ENCODE results near the gene UHRF2.
"Not testable (repeated sequence)": the region's sequence is repeated elsewhere in the genome, so short reads cannot be mapped to it uniquely, and the experiment has no call there.

Gene UHRF2

GRCh38 chr9:6428940-6429889, 16.2 kb downstream of the UHRF2 start:
- DNase-seq (ENCODE audit: low spot score) = no peak

DNA sequence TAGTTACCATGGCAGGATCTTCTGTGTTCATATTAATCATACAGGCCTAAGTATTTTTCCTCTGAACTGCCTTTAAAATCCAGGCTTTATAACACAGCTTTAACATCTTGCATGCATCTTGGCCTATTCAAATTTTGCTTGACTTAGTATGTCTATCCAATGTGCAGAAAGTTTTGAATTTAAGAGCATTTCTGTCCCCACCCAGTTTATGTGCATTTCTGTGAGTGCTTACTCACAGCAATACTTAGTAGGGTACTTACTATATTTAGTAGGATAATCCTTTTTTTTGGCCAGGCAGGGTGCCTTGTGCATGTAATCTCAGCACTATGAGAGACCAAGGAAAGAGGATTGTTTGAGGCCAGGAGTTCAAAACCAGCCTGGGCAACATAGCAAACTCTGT, 18.0 kb downstream of the UHRF2 start:
- DNase-seq (ENCODE audit: low spot score) = no peak

- DNase-seq (ENCODE audit: low spot score) = no peak
Measured at GRCh38 chr9:6433410-6433809, 20.4 kb downstream of the UHRF2 start.

- DNase-seq (ENCODE audit: low spot score) = no peak
Measured at GRCh38 chr9:6439051-6439703, 26.2 kb downstream of the UHRF2 start.

GRCh38 chr9:6440405-6440804, 27.4 kb downstream of the UHRF2 start:
- DNase-seq (ENCODE audit: low spot score) = no peak

DNA sequence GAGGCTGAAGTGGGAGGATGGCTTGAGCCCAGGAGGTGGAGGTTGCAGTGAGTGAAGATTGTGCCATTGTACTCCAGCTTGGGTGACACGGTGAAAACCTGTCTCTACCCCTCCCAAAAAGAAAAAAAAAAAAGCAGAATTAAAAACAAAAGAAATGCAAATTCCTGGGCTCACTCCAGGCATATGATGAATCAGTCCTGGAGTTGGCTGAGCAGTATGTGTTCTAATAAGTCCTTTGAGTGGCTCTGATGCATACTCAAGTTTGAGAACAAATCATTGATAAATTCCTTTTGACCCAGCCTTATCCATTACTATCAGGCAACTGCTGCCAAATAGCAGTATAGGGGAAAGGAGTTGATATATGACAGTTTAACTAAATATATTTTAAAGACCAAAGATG, 28.3 kb downstream of the UHRF2 start:
- DNase-seq (ENCODE audit: low spot score) = no peak

- no peak for DNase-seq (ENCODE audit: low spot score)
Measured at GRCh38 chr9:6443661-6444060, 30.7 kb downstream of the UHRF2 start.

DNA sequence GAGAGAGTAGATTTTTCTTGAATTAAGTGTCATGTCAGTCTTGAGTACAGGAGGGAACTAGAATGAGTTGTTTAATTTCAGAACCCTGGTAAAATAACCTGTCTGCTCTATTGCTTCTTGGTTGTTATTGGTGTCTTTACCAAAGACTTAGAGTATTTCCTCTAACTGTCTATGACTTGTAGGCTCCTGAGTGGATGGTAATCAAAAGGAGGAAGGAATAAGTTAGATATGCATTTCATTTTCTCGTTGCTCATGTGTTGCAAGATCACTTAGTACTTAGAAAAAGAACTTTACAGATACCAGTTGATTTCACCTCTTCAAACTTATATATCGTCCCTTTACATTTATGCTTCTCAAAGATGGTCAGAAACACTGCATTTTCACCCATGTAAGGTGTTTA, 31.1 kb downstream of the UHRF2 start:
- no peak for DNase-seq (ENCODE audit: low spot score)

DNA sequence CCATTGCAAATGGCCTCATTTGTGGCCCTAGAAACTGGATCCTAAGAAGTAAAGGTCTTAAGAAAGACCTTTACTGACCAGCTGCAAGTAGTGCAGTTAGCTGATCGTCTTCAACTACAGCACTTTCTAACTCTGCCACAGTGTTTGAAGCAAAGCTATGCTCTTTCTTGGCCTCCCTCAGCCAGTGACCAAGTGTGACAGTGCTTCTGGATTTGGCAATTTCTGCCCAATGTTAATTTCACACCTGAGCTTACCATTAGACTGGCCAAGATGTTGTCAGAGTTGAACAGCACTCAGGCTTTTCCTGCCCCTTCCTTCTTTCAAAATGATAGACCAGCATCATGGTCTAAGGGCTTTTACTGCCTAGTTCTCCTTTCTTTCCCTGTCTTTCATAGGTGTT, 36.1 kb downstream of the UHRF2 start:
- no peak for DNase-seq (ENCODE audit: low spot score)

DNA sequence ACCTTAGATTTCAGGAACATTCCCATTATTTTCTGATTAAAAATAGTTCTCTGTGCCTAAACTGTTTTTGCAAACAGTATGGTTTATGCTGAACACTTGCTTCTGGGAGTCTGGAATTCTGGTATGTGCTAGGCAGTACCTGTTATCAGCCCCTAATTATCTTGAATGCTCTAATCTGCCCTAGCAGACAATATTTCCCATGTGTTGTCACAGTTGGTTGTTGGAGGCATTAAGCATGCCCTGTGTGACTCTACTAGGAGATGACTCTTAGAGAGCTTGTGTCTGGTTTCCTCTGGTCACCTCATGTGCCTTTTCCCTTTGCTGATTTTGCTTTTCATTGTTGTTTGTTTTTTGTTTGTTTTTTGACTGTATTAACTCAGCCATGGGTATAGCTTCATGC, 36.6 kb downstream of the UHRF2 start:
- DNase-seq (ENCODE audit: low spot score) = no peak

DNA sequence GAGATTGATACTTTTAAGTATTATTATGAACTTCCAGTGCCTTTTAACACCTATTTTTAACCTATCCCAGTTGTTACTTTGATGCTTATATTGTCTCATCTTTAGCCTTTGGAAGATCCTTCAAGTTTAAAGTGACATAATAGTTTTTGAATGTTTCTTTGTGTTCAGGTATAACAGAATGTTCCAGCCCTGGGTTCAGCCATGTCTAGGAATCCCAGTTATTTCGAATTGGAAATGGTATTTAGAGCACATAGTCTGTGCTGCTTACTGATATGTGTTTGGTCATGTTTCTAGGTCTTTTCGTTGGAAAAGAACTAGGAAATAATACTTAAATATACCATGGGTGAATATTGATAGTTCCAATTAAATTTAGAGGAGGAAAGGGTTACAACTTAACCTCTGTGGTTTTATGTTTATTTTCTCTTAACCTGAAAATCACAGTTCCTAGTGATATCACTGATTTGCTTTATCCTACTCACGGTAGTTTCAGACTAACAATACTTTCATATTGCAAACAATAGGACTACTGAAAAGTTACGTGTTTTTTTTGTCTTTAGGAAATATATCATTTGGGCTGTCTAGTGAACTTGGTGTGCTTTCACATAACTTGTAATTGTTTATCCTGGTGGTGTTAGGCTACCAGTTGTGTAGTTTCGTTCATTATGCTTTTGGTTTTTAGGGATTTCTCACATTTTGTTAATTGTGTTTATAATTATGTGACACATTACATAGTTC, 37.8 kb downstream of the UHRF2 start:
- DNase-seq (ENCODE audit: low spot score) = no peak

- not testable (repeated sequence) for DNase-seq (ENCODE audit: low spot score)
Measured at GRCh38 chr9:6455292-6455691, 42.3 kb downstream of the UHRF2 start.

DNA sequence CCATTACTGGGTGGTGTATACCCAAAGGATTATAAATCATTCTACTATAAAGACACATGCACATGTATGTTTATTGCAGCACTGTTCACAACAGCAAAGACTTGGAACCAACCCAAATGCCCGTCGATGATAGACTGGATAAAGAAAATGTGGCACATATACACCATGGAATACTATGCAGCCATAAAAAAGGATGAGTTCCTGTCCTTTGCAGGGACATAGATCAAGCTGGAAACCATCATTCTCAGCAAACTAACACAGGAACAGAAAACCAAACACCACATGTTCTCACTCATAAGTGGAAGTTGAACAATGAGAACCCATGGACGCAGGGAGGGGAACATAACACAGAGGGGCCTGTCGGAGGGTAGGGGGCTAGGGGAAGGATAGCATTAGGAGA, 45.7 kb downstream of the UHRF2 start:
- DNase-seq (ENCODE audit: low spot score) = not testable (repeated sequence)

DNA sequence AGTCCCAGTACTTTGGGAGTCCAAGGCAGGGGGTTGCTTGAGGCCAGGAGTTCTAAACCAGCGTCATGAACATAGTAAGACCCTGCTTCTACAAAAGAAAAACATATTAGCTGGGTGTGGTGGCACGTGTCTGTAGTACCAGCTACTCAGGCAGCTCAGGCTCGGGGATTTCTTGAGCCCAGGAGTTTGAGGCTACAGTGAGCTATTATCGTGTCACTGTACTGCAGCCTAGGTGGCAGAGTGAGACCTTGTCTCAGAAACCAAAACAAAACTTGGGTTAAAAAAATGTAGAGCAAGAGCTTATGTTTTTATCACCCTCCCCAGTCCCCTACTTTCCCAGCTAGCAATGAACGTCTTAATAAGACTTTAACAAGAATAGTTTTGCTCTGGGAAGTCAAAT, 46.7 kb downstream of the UHRF2 start:
- no peak for DNase-seq (ENCODE audit: low spot score)

- no peak for DNase-seq (ENCODE audit: low spot score)
Measured at GRCh38 chr9:6460189-6460768, 47.3 kb downstream of the UHRF2 start.

- no peak for DNase-seq (ENCODE audit: low spot score)
Measured at GRCh38 chr9:6461619-6462018, 48.6 kb downstream of the UHRF2 start.

- no peak for DNase-seq (ENCODE audit: low spot score)
Measured at GRCh38 chr9:6467006-6467625, 54.1 kb downstream of the UHRF2 start.

DNA sequence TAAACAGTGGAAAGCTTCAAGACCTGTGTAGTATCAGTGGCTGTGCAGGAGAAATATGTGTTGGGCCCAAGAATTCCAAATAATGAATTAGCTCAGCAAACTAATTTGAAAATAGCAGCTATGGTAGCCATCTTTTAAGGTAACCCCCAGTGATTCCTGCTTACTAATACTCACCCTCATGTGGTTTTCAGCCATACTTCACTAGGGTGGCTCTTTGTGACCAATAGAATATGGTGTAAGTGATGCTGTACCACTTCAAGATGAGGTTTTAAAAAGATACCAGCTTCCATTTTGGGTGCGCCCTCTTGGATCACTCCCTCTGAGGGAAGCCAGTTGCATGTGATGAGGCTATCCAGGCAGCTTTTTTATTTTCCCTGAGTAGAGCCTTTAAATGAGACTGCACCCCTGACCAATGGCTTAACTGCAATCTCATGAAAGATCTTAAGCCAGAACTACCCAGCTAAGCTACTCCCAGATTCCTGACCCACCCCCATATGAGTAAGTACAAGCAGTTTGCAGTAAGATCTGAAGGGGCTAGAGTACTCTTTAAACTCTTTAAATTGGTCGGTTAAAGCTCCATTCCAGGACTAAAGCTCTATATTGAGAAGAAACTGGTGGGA, 58.3 kb downstream of the UHRF2 start:
- no peak for DNase-seq (ENCODE audit: low spot score)

- DNase-seq (ENCODE audit: low spot score) = no peak
Measured at GRCh38 chr9:6473151-6473550, 60.2 kb downstream of the UHRF2 start.

GRCh38 chr9:6479959-6480358, 67.0 kb downstream of the UHRF2 start:
- DNase-seq (ENCODE audit: low spot score) = no peak

DNA sequence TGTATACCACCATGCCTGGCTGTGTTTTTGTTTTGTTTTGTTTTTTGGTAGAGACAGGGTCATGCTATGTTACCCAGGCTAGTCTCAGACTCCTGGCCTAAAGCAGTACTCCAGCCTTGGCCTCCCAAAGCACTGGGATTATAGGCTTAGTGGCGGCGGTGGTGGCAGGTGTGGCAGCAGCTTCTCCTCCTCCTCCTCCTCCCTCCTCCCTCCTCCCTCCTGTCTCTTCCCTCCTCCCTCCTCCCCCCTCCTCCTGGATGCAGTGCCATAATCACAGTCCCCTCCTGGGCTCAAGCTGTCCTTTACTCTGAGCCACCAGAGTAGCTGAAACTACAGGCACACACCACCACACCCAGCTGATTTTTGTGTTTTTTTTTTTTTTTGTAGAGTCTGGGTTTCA, 71.2 kb downstream of the UHRF2 start:
- DNase-seq (ENCODE audit: low spot score) = no peak

- DNase-seq (ENCODE audit: low spot score) = no peak
Measured at GRCh38 chr9:6488395-6488794, 75.4 kb downstream of the UHRF2 start.
